Esophagus squamous epithelium (tissue), 4 donors: ENCODE measurements around the gene SS18.

Experiments
- POLR2A ChIP-seq, 4 donors: fragments of 450-650 bp; IDR thresholded peaks; one replicate each; pipeline ENCODE4 v1.6.1; 2017; ENCODE audit warnings: antibody characterized with exemption in 4 of 4, mild to moderate bottlenecking in 4 of 4, moderate library complexity in 3 of 4
- TF ChIP-seq, protein P1 (sequence below), 6 experiments: fragments of 450-650 bp in 4 of 6; fragments of 200-600 bp in 2 of 6; sonication (generic) in 2 of 6; IDR thresholded peaks; one replicate each; pipeline ENCODE4 v1.5.1; 2016 to 2019; ENCODE audit warnings: antibody characterized with exemption in 6 of 6, mild to moderate bottlenecking in 4 of 6, moderate library complexity in 4 of 6

GRCh38 chr18:26119246-26119645, 28.8 kb upstream of the SS18 start:
- TF ChIP-seq, protein P1, sequence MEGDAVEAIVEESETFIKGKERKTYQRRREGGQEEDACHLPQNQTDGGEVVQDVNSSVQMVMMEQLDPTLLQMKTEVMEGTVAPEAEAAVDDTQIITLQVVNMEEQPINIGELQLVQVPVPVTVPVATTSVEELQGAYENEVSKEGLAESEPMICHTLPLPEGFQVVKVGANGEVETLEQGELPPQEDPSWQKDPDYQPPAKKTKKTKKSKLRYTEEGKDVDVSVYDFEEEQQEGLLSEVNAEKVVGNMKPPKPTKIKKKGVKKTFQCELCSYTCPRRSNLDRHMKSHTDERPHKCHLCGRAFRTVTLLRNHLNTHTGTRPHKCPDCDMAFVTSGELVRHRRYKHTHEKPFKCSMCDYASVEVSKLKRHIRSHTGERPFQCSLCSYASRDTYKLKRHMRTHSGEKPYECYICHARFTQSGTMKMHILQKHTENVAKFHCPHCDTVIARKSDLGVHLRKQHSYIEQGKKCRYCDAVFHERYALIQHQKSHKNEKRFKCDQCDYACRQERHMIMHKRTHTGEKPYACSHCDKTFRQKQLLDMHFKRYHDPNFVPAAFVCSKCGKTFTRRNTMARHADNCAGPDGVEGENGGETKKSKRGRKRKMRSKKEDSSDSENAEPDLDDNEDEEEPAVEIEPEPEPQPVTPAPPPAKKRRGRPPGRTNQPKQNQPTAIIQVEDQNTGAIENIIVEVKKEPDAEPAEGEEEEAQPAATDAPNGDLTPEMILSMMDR (IDR thresholded peaks at IDR 0.05), result no peak
- no peak for TF ChIP-seq POLR2A (IDR thresholded peaks at IDR 0.05)
